ENCODE measurements around the gene ECD. TPM values are rescaled to one million over a fixed set of nuclear protein-coding genes. Genes with fewer than 3 reads are reported as not detected.
A peak's percentile ranks its signal among the peaks of the same experiment; 100 is the strongest.

ECD gene
- 38.5 and 40.7 TPM in 2 replicates for total RNA-seq

DNA sequence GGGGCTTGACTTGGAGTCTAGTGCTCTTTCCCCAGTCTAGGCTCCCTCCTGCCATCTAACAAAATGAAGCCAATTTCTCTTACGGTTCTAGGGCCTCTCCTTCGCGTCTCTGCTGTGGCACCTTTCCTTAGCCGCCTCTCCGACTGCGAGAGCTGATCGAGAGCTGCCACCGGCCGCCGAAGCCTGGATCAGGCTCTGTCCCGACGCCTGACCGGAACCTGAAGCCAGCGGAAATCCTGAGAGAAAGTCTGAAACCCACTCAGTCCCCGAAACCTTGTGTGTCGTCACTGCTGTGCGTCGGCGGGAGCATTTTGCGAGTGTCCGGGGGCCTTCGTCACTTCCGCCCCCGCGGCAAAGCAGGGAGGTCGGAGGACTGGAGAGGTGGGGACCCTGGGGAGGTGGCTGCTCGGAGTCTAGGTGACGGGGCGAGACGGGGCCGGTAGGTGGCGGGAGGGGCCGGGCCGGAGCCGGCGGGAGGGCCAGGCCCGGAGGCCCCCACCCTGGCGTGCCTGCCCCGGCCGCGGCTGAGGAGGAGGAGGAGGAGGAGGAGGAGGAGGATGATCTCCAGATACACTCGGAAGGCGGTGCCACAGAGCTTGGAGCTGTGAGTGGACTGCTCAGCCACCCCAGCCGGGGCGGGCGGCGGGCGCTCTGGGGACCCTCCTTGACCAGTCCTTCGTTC is at the start of gene ECD, which contains the start of gene FAM149B1:
ECD (minus strand) TSS at position 226 of the 682 bp plus-strand sequence. CDS start 4,071 bp downstream, outside the sequence.
FAM149B1 (plus strand) TSS at position 337 of the 682 bp plus-strand sequence; CDS start at position 558, 221 bp downstream.
- DNase-seq: peak; percentile 98
- Mint-ChIP-seq H3K4me1 (peaks cover 35% of the 10 kb centered on the region), H3K9me3 (no peaks in the 10 kb centered on the region), H3K36me3 (ENCODE audit: low read depth) (peaks cover 12% of the 10 kb centered on the region), H3K27ac (peak within 1 kb of the TSS; percentile 99), H3K27me3 (no peaks in the 10 kb centered on the region), H3K4me3 (peak within 1 kb of the TSS; percentile 97)
- intact Hi-C loops (cut with micrococcal nuclease): loop anchor here (1.0 to 10.0 kb wide), 6 partner anchors 72 to 906 kb away; partner anchors contain the start of genes DNAJB12, MICU1, MRPS16 and P4HA1

DNA sequence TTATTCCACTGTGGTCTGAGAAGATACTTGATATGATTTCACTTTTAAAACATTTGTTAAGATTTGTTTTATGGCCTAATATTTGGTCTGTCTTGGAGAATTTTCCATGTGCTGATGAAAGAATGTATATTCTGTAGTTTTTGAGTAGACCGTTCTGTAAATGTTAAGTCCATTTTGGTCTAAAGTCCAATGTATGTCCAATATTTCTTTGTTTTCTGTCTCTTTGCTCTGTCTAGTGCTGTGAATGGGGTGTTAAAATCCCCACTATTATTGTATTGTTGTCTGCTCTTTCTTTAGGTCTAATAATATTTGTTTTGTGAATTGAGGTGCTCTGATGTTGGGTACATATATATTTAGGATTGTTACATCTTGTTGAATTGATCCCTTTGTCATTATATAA is 47.9 kb upstream of the ECD start:
- intact Hi-C loops (cut with micrococcal nuclease): no loop called here
- Mint-ChIP-seq H3K27ac (no peak overlapping the region), H3K36me3 (ENCODE audit: low read depth) (peaks cover 29% of the 10 kb centered on the region), H3K27me3 (no peaks in the 10 kb centered on the region), H3K9me3 (peaks cover 3% of the 10 kb centered on the region), H3K4me3 (no peak overlapping the region), H3K4me1 (peaks cover 1% of the 10 kb centered on the region)
- no peak for DNase-seq

DNA sequence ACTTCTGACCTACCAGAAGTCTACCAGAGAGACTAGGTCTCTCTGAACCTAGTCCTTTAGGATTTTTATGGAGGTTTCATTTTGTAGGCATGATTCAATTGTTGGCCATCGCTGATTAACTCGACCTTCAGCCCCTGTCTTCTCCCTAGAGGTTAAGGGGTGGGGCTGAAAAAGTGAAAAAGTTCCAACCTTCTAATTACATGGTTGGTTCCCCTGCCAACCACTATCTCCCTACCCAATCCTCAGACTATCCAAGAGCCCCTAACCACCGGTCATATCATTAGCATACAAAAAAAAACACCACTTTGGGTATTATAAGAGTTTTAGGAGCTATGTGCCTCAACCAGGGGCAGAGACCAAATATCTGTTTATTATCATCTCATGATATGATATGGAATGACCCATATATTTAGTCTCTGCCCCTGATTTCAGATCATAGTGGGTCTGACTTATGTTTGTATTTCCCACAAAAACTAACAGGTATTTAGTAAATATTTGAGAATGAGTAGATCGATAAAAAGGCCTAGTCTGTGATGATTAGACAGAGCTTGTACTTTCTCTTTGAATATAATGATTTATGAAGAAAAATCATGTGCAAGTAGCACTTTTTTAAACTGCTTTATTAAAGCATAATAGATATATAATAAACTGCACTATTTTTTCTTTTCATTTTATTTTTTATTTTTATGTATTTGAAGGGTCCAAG is 43.5 kb upstream of the ECD start:
- H3K27ac Mint-ChIP-seq: no peak overlapping the region
- intact Hi-C loops (cut with micrococcal nuclease): no loop called here

DNA sequence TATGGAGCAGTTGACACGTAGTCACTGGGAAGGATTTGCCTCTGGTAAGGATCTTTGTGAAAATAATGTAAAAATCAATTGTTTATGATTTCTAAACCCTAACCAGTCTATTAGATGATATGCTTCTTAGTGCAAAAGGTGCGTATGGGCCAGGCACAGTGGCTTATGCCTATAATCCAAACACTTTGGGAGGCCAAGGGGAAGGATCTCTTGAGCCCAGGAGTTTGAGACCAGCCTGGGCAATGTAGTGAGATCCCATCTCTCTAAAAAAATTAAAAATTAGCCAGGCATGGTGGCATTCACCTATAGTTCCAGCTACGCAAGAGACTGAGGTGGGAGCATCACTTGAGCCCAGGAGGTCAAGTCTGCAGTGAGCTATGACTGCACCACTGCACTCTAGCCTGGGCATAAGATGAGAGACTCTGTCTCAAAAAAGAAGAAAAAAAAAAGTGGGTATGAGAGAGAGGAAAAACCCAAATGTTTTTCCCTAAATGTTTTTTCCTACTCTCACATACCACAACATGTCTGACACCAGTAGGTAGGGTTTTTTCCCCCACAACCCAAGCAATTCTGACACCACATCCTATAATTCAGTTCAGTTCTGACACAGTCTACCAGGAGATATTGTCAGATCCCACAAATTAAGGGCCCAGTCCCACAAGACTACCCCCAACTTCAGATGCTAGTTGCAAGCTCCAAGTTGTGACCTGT is 42.7 kb upstream of the ECD start:
- Mint-ChIP-seq H3K4me3 (no peak overlapping the region), H3K27ac (no peak overlapping the region), H3K36me3 (ENCODE audit: low read depth) (peaks cover 16% of the 10 kb centered on the region), H3K4me1 (peaks cover 4% of the 10 kb centered on the region), H3K27me3 (no peaks in the 10 kb centered on the region), H3K9me3 (no peaks in the 10 kb centered on the region)
- DNase-seq: no peak
- intact Hi-C loops (cut with micrococcal nuclease): no loop called here

More for the DNA sequence above, 43.5 kb upstream of the ECD start:
- Mint-ChIP-seq H3K36me3 (ENCODE audit: low read depth) (peaks cover 15% of the 10 kb centered on the region), H3K9me3 (peaks cover 3% of the 10 kb centered on the region), H3K4me3 (no peak overlapping the region), H3K27me3 (no peaks in the 10 kb centered on the region), H3K4me1 (peaks cover 4% of the 10 kb centered on the region)
- DNase-seq: no peak

DNA sequence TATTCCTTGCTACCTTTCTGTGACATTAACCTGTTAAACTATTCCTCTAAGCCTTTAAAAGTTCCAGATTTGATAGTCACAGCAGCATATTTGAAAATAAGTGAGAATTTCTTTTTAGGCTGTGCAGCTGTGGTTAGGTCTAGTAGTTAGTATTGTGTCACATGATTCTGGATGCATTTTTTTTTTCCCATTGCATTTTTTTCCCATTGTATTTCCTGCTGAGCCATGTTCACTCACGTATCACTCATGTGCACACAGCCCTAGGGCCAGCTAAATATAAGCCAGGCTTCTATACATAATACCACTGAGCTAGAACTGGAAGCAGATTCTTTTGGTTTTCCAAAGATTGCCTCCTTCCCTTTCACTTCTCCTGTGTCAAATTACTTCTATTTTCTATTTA is 41.9 kb upstream of the ECD start:
- Mint-ChIP-seq H3K4me1 (peaks cover 4% of the 10 kb centered on the region), H3K27me3 (no peaks in the 10 kb centered on the region), H3K9me3 (no peaks in the 10 kb centered on the region), H3K27ac (no peak overlapping the region), H3K4me3 (no peak overlapping the region), H3K36me3 (ENCODE audit: low read depth) (peaks cover 16% of the 10 kb centered on the region)
- no peak for DNase-seq
- intact Hi-C loops (cut with micrococcal nuclease): no loop called here

DNA sequence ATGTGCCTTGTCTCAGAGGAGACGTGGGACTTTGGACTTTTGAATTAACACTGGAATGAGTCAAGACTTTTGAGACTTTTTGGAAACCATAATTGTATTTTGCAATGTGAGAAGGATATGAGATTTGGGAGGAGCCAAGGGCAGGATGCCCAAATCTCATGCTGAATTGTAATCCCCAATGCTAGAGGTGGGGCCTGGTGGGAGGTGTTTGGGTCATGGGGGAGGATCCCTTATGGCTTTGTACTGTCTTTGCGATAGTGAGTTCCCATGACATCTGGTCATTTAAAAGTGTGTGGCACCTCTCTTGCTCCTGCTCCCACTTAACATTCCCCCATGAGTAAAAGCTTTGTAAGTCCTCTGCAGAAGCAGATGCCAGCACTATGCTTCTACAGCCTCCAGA is 40.1 kb upstream of the ECD start:
- intact Hi-C loops (cut with micrococcal nuclease): no loop called here
- no peaks in the 10 kb centered on the region for H3K27me3 Mint-ChIP-seq
- H3K9me3 Mint-ChIP-seq: no peaks in the 10 kb centered on the region
- no peak overlapping the region for H3K4me3 Mint-ChIP-seq
- no peak for DNase-seq
- no peak overlapping the region for H3K27ac Mint-ChIP-seq
- peaks cover 4% of the 10 kb centered on the region for H3K4me1 Mint-ChIP-seq
- peaks cover 9% of the 10 kb centered on the region for H3K36me3 Mint-ChIP-seq (ENCODE audit: low read depth)

DNA sequence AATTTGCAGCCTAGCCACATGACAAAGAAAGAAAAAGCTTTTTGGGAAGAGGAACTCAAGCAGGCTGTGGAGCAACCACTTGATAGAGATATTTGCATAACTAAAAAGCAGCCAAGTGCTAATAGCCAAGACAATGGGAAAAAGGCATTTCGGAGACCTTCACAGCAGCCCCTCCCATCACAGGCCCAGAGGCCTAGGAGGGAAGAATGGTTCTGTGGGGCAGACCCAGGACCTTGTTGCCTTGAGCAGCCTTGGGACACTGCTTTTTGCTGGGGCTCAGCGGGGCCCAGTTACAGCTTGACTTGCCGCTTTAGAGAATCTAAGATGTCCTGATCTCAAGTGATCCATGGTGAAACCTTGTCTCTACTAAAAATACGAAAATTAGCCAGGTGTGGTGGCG is 38.6 kb upstream of the ECD start:
- peak; percentile 49 for DNase-seq
- intact Hi-C loops (cut with micrococcal nuclease): no loop called here
- no peak overlapping the region for H3K4me3 Mint-ChIP-seq

DNA sequence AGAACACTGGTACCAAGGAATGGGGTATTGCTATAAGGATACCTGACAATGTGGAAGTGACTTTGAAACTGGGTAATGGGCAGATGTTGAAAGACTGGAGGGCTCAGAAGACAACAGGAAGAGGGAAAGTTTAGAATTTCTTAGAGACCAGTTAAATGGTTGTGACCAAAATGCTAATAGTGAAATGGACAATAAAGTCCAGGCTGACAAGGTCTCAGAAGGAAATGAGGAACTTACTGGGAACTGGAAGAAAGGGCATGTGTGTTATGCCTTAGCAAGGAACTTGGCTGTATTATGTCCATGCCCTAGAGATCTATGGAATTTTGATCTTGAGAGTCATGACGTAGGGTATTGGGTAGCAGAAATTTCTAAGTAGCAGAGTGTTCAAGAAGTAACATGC is 38.1 kb upstream of the ECD start:
- peaks cover 4% of the 10 kb centered on the region for H3K4me1 Mint-ChIP-seq
- H3K27ac Mint-ChIP-seq: no peak overlapping the region
- no peak for DNase-seq
- H3K9me3 Mint-ChIP-seq: no peaks in the 10 kb centered on the region
- intact Hi-C loops (cut with micrococcal nuclease): no loop called here
- H3K4me3 Mint-ChIP-seq: no peak overlapping the region
- H3K36me3 Mint-ChIP-seq (ENCODE audit: low read depth): peaks cover 5% of the 10 kb centered on the region
- H3K27me3 Mint-ChIP-seq: no peaks in the 10 kb centered on the region

More for the DNA sequence above, 38.6 kb upstream of the ECD start:
- peaks cover 4% of the 10 kb centered on the region for H3K4me1 Mint-ChIP-seq
- H3K27ac Mint-ChIP-seq: no peak overlapping the region
- no peaks in the 10 kb centered on the region for H3K9me3 Mint-ChIP-seq
- H3K36me3 Mint-ChIP-seq (ENCODE audit: low read depth): peaks cover 8% of the 10 kb centered on the region
- H3K27me3 Mint-ChIP-seq: no peaks in the 10 kb centered on the region

DNA sequence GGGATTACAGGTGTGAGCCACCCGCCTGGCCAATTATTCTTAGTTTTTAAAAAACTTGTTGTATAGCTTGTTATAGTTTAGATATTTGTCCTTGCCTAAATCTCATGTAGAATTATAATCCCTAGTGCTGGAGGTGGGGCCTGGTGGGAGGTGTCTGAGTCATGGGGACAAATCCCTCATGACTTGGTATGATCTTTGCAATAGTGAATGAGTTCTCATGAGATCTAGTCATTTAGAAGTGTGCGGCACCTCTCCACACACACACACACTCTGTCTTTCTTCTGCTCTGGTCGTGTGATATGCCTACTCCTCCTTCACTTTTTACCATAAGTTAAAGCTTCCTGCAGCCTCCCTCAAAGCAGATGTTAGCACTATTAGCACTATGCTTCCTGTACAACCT is 37.3 kb upstream of the ECD start:
- peaks cover 5% of the 10 kb centered on the region for H3K36me3 Mint-ChIP-seq (ENCODE audit: low read depth)
- no peak overlapping the region for H3K4me3 Mint-ChIP-seq
- intact Hi-C loops (cut with micrococcal nuclease): no loop called here
- DNase-seq: no peak
- H3K27me3 Mint-ChIP-seq: no peaks in the 10 kb centered on the region
- no peaks in the 10 kb centered on the region for H3K4me1 Mint-ChIP-seq
- H3K27ac Mint-ChIP-seq: no peak overlapping the region
- H3K9me3 Mint-ChIP-seq: no peaks in the 10 kb centered on the region

DNA sequence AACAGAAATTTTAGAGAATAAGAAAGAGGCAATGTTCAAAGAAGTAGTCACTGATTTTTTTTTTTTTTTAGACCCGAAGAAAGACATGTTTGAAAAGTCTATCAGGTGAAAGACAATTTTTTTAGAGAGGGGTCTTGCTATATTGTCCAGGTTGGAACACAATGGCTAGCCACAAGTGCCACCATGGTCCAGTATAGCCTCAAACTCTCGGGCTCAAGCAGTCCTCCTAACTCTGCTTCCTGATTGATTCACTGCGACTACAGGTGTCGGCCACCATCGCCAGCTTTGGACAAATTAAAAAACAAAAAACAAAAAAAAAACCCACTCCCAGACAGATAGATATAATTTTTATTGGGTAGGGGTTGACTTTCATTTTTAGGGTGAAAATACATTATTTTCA is 22.4 kb upstream of the ECD start:
- intact Hi-C loops (cut with micrococcal nuclease): no loop called here
- peaks cover 1% of the 10 kb centered on the region for H3K36me3 Mint-ChIP-seq (ENCODE audit: low read depth)
- H3K9me3 Mint-ChIP-seq: no peaks in the 10 kb centered on the region
- H3K4me3 Mint-ChIP-seq: no peak overlapping the region
- DNase-seq: no peak
- no peak overlapping the region for H3K27ac Mint-ChIP-seq
- H3K4me1 Mint-ChIP-seq: no peaks in the 10 kb centered on the region
- no peaks in the 10 kb centered on the region for H3K27me3 Mint-ChIP-seq

DNA sequence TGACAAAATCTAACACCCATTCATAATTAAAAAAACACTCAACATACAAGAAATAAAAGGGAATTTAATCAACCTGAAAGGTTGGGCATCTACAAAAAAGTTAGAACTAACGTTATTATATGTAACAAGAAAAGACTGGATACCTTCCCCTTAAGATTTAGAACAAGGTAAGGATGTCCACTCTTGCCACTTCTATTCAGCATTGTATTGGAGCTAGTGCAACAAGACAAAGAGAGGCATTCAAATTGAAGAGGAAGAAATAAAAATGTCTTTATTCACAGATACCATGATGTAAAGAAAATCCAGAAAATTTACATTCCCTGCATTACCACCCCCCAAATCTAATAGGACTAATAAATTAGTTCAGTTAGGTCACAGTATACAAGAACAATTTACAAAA is 18.5 kb upstream of the ECD start:
- H3K27ac Mint-ChIP-seq: no peak overlapping the region
- no peak for DNase-seq
- H3K4me1 Mint-ChIP-seq: no peaks in the 10 kb centered on the region
- no peaks in the 10 kb centered on the region for H3K27me3 Mint-ChIP-seq
- intact Hi-C loops (cut with micrococcal nuclease): no loop called here
- H3K9me3 Mint-ChIP-seq: no peaks in the 10 kb centered on the region
- peaks cover 14% of the 10 kb centered on the region for H3K36me3 Mint-ChIP-seq (ENCODE audit: low read depth)
- H3K4me3 Mint-ChIP-seq: no peak overlapping the region

DNA sequence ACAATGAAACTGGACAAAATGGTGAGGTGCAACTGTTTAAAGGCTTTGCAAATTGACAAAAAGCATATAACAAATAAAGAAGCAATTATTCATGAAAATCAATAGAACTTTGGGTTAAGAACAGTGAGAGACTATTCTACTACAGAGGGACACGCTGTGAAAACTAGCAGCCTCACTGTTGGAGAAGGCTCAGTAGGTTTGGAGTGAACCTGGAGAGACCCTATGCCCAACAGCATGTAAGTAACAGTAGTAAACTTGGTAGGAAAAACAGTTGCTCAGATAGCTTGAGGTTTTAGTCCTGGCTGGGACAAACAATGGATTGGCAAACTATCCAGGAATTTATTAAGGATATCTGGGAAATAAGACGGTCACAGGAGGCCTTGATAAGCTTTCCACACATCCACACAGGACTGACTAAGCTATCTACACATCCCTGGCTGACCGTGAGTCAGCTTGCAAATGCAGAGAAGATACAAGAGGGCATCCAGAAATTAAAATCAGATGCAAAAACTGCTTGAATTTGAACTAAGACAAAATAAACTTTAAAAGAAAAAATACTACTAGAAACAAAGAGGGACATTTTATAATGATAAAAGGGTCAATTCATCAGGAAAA is 16.0 kb upstream of the ECD start:
- DNase-seq: no peak
- H3K4me3 Mint-ChIP-seq: no peak overlapping the region
- H3K27ac Mint-ChIP-seq: no peak overlapping the region
- H3K9me3 Mint-ChIP-seq: no peaks in the 10 kb centered on the region
- no peaks in the 10 kb centered on the region for H3K27me3 Mint-ChIP-seq
- intact Hi-C loops (cut with micrococcal nuclease): no loop called here
- peaks cover 21% of the 10 kb centered on the region for H3K36me3 Mint-ChIP-seq (ENCODE audit: low read depth)
- no peaks in the 10 kb centered on the region for H3K4me1 Mint-ChIP-seq

DNA sequence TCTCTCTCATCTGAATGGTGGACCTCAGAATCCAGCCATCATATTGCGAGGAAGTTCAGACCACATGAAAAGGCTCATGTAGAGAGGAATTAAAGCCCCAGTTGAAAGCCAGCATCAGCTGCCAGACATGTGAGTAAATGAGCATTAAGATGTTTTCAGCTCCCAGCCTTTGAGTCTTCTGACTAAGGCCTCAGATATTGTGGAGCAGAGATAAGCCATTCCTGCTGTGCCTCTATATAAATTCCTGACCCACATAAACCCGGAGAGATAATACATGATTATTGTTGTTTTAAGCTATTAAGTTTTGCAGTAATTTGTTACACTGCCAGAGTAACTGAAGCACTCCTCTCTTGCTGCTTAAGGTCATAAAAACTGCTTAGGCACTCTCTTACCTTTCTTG is 14.8 kb upstream of the ECD start:
- Mint-ChIP-seq H3K27ac (no peak overlapping the region), H3K27me3 (no peaks in the 10 kb centered on the region), H3K9me3 (no peaks in the 10 kb centered on the region), H3K36me3 (ENCODE audit: low read depth) (peaks cover 24% of the 10 kb centered on the region), H3K4me3 (no peak overlapping the region), H3K4me1 (no peaks in the 10 kb centered on the region)
- no peak for DNase-seq
- intact Hi-C loops (cut with micrococcal nuclease): no loop called here

Data from activated CD4-positive, alpha-beta T cell treated with anti-CD3 and anti-CD28 coated beads, Interleukin-2, amount 10 ng/mL, durations not matched to agents 24 days and 14 days (primary cell).